HEK293 (cell line): Measurements from ENCODE around the gene CDC25C.

Experiments used
- CTCF ChIA-PET: fragments of 350-600 bp; formaldehyde crosslinking; extraction: SDS; loops from one replicate; lab custom pipeline; 2021; ENCODE audit warnings: antibody characterized with exemption; lab: Yijun Ruan, JAX
- POLR2A ChIA-PET: fragments of 300-600 bp; formaldehyde crosslinking; extraction: SDS; loops from one replicate; lab custom pipeline; 2020; ENCODE audit warnings: antibody characterized with exemption, inconsistent platforms; lab: Yijun Ruan, JAX
- H3K27ac ChIP-seq: fragments of 200-500 bp; sonication (Bioruptor generic); 2 replicates; pipeline ENCODE4 v1.5.1; 2014; ENCODE audit warnings: low read depth, low read length, control low read depth, inconsistent platforms; ENCODE audit errors: extremely low read depth
- H3K36me3 ChIP-seq, 2 experiments: fragments of 200-500 bp in 1 of 2; sonication (Bioruptor generic) in 1 of 2; 1 replicate in 1 of 2; 2 replicates in 1 of 2; pipeline ENCODE4 v1.5.1; 2014 to 2017; ENCODE audit warnings: inconsistent platforms in 2 of 2, low read length in 2 of 2; ENCODE audit not compliant: control insufficient read depth in 2 of 2, insufficient read depth in 1 of 2
- H3K4me1 ChIP-seq: fragments of 200-500 bp; sonication (Bioruptor generic); 2 replicates; pipeline ENCODE4 v1.5.1; 2014; ENCODE audit warnings: mild to moderate bottlenecking, low read length, inconsistent platforms; ENCODE audit not compliant: control insufficient read depth, insufficient read depth
- H3K4me3 ChIP-seq: 2 replicates; pipeline ENCODE4 v1.5.1; 2011; ENCODE audit warnings: low read depth, mild to moderate bottlenecking, control low read depth, low read length, moderate library complexity
- H3K9me3 ChIP-seq: fragments of 200-500 bp; sonication (Bioruptor generic); 2 replicates; pipeline ENCODE4 v1.5.1; 2014; ENCODE audit warnings: low read depth, low read length, inconsistent platforms; ENCODE audit not compliant: control insufficient read depth, insufficient read depth
- EGR2 ChIP-seq: fragments of 450-650 bp; formaldehyde crosslinking; IDR thresholded peaks from 2 replicates; pipeline ENCODE4 v1.5.1; 2016; ENCODE audit warnings: low read depth, missing biosample characterization, missing genetic modification characterization
- KLF10 ChIP-seq: fragments of 450-650 bp; IDR thresholded peaks from 2 replicates; pipeline ENCODE4 v1.5.1; 2018; ENCODE audit warnings: missing biosample characterization, mild to moderate bottlenecking, missing genetic modification characterization
- KLF16 ChIP-seq: fragments of 450-650 bp; formaldehyde crosslinking; IDR thresholded peaks from 2 replicates; pipeline ENCODE4 v1.5.1; 2017; ENCODE audit warnings: missing biosample characterization, missing genetic modification characterization
- MZF1 ChIP-seq: fragments of 450-650 bp; formaldehyde crosslinking; IDR thresholded peaks from 2 replicates; pipeline ENCODE4 v1.5.1; 2017; ENCODE audit warnings: missing biosample characterization, missing genetic modification characterization, borderline replicate concordance
- PATZ1 ChIP-seq: fragments of 450-650 bp; formaldehyde crosslinking; IDR thresholded peaks from 2 replicates; pipeline ENCODE4 v1.5.1; 2016; ENCODE audit warnings: missing biosample characterization, missing genetic modification characterization
- PBX3 ChIP-seq: sonication (generic); formaldehyde crosslinking; IDR thresholded peaks from 2 replicates; pipeline ENCODE4 v1.8.1; 2022; ENCODE audit warnings: mild to moderate bottlenecking, moderate library complexity, missing genetic modification reagents
- ZBTB20 ChIP-seq: fragments of 450-650 bp; formaldehyde crosslinking; IDR thresholded peaks from 2 replicates; pipeline ENCODE4 v1.5.1; 2016; ENCODE audit warnings: missing biosample characterization, missing genetic modification characterization
- ZFP69B ChIP-seq: fragments of 450-650 bp; formaldehyde crosslinking; IDR thresholded peaks from 2 replicates; pipeline ENCODE4 v1.5.1; 2016; ENCODE audit warnings: missing biosample characterization, missing genetic modification characterization
- ZIC2 ChIP-seq: fragments of 450-650 bp; formaldehyde crosslinking; IDR thresholded peaks from 2 replicates; pipeline ENCODE4 v1.5.1; 2016; ENCODE audit warnings: missing biosample characterization, missing genetic modification characterization
- ZNF140 ChIP-seq: fragments of 450-650 bp; formaldehyde crosslinking; IDR thresholded peaks from 2 replicates; pipeline ENCODE4 v1.5.1; 2016; ENCODE audit warnings: missing biosample characterization, missing genetic modification characterization
- ZNF19 ChIP-seq: fragments of 450-650 bp; formaldehyde crosslinking; IDR thresholded peaks from 2 replicates; pipeline ENCODE4; 2016; ENCODE audit warnings: missing biosample characterization, missing genetic modification characterization, low read depth
- ZNF280D ChIP-seq: fragments of 450-650 bp; formaldehyde crosslinking; IDR thresholded peaks from 2 replicates; pipeline ENCODE4 v1.5.1; 2016; ENCODE audit warnings: missing biosample characterization, missing genetic modification characterization
- ZNF362 ChIP-seq: fragments of 450-650 bp; formaldehyde crosslinking; IDR thresholded peaks from 2 replicates; pipeline ENCODE4 v1.5.1; 2016; ENCODE audit warnings: missing biosample characterization, missing genetic modification characterization
- ZNF549 ChIP-seq: fragments of 450-650 bp; IDR thresholded peaks from 2 replicates; pipeline ENCODE4 v1.5.1; 2018; ENCODE audit warnings: missing biosample characterization, missing genetic modification characterization, mild to moderate bottlenecking, inconsistent platforms, moderate library complexity
- ZNF561 ChIP-seq: fragments of 450-650 bp; IDR thresholded peaks from 2 replicates; pipeline ENCODE4 v1.5.1; 2018; ENCODE audit warnings: missing biosample characterization, missing genetic modification characterization, borderline replicate concordance
- ZNF600 ChIP-seq: fragments of 450-650 bp; formaldehyde crosslinking; IDR thresholded peaks from 2 replicates; pipeline ENCODE4 v1.5.1; 2016; ENCODE audit warnings: missing biosample characterization, missing genetic modification characterization
- ZNF660 ChIP-seq: fragments of 450-650 bp; IDR thresholded peaks from 2 replicates; pipeline ENCODE4 v1.5.1; 2018; ENCODE audit warnings: missing biosample characterization, mild to moderate bottlenecking, missing genetic modification characterization
- ZNF792 ChIP-seq: fragments of 450-650 bp; formaldehyde crosslinking; IDR thresholded peaks from 2 replicates; pipeline ENCODE4 v1.5.1; 2016; ENCODE audit warnings: missing biosample characterization, missing genetic modification characterization
- TF ChIP-seq, protein P1 (sequence below): fragments of 450-650 bp; formaldehyde crosslinking; IDR thresholded peaks from 2 replicates; pipeline ENCODE4 v1.5.1; 2016; ENCODE audit warnings: missing biosample characterization, missing genetic modification characterization, borderline replicate concordance

CDC25C gene

GRCh38 chr5:138331449-138332368 is at the start of gene CDC25C (continued):
- TF ChIP-seq PATZ1 (peak; percentile 53), PBX3 (CRISPR knock-in tag) (no peak), ZNF362 (tag by site-specific recombination) (no peak), ZNF792 (tag by site-specific recombination) (no peak), ZNF19 (tag by site-specific recombination) (no peak), ZNF561 (tag by site-specific recombination) (0 out of 2 replicates have a peak, but pooled peaks have one; percentile 20), KLF16 (tag by site-specific recombination) (peak; percentile 88), ZNF600 (tag by site-specific recombination) (peak; percentile 82), ZNF280D (tag by site-specific recombination) (no peak), KLF10 (0 out of 2 replicates have a peak, but pooled peaks have one; percentile 67), MZF1 (tag by site-specific recombination) (no peak), ZFP69B (tag by site-specific recombination) (peak; percentile 57; the same call in 1 of the 2 replicates), ZIC2 (no peak)
- TF ChIP-seq, protein P1, sequence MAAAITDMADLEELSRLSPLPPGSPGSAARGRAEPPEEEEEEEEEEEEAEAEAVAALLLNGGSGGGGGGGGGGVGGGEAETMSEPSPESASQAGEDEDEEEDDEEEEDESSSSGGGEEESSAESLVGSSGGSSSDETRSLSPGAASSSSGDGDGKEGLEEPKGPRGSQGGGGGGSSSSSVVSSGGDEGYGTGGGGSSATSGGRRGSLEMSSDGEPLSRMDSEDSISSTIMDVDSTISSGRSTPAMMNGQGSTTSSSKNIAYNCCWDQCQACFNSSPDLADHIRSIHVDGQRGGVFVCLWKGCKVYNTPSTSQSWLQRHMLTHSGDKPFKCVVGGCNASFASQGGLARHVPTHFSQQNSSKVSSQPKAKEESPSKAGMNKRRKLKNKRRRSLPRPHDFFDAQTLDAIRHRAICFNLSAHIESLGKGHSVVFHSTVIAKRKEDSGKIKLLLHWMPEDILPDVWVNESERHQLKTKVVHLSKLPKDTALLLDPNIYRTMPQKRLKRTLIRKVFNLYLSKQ, result no peak

- TF ChIP-seq ZNF140, result no peak
- TF ChIP-seq ZNF549, result no peak
- no peak for TF ChIP-seq ZBTB20 (tag by site-specific recombination)
- no peak for TF ChIP-seq ZNF660 (tag by site-specific recombination)
- no peak for TF ChIP-seq EGR2 (tag by site-specific recombination)
- CTCF ChIA-PET, result interaction anchor here (0.6 to 7.6 kb wide), 2 partner anchors 19 to 175 kb away, joined by 3 to 94 read pairs; partner anchors contain the start of gene KDM3B
- H3K27ac ChIP-seq, result 0 out of 2 replicates have a peak overlapping the region, but pooled peaks have one; percentile 31
- H3K9me3 ChIP-seq, result no peaks in the 10 kb centered on the region
- peaks cover 15 to 29% of the 10 kb centered on the region in 2 experiments for H3K36me3 ChIP-seq
- POLR2A ChIA-PET, result interaction anchor here (0.6 to 2.1 kb wide), 3 partner anchors 19 to 343 kb away, joined by 3 to 6 read pairs (median 3); partner anchors contain the start of gene KIF20A
- peaks cover 14% of the 10 kb centered on the region for H3K4me1 ChIP-seq
- no peak overlapping the region for H3K4me3 ChIP-seq
Observed at GRCh38 chr5:138372653-138373052, 41.0 kb upstream of the CDC25C start.
